ENCODE measurements around the gene AXDND1.
A peak's percentile ranks its signal among the peaks of the same experiment; 100 is the strongest.
"Not testable (repeated sequence)": the region's sequence is repeated elsewhere in the genome, so short reads cannot be mapped to it uniquely, and the experiment has no call there.

Gene AXDND1

GRCh38 chr1:179351281-179351680, 14.5 kb upstream of the AXDND1 start:
- Histone ChIP-seq H2AK5ac (ENCODE audit: low read length) (no peak overlapping the region), H3K79me2 (ENCODE audit: control insufficient read depth, insufficient read depth, low read length) (no peaks in the 10 kb centered on the region), H3K4me1 (ENCODE audit: control insufficient read depth, low read depth, low read length) (no peaks in the 10 kb centered on the region), H3K4me3 (ENCODE audit: low read length) (no peak overlapping the region), H3K4ac (ENCODE audit: low read depth, low read length) (no peak overlapping the region), H3K9ac (ENCODE audit: low read length) (no peak overlapping the region), H3K27me3 (ENCODE audit: insufficient read depth, low read length, poor library complexity) (no peaks in the 10 kb centered on the region), H3K79me1 (ENCODE audit: low read length) (no peaks in the 10 kb centered on the region), H2BK15ac (replicated peaks; ENCODE audit: low read depth) (no peak overlapping the region), H2BK5ac (ENCODE audit: low read length) (no peak overlapping the region), H3K36me3 (ENCODE audit: control insufficient read depth, insufficient read depth, low read length) (no peaks in the 10 kb centered on the region), H2BK120ac (ENCODE audit: low read depth, low read length) (no peak overlapping the region), H4K8ac (ENCODE audit: low read depth, low read length) (no peak overlapping the region), H3K27ac (ENCODE audit: low read depth, low read length) (no peak overlapping the region), H3K56ac (ENCODE audit: low read length) (no peak overlapping the region), H4K5ac (ENCODE audit: low read length) (no peak overlapping the region), H3K23ac (ENCODE audit: low read length) (no peak overlapping the region), H3K18ac (ENCODE audit: low read length) (no peak overlapping the region), H3K4me2 (ENCODE audit: low read length) (no peak overlapping the region)
- DNase-seq: no peak
- no CpG with 5 or more reads among the region's 3 CpGs for WGBS (ENCODE audit: extremely low coverage, insufficient coverage, low lambda C conversion rate)

DNA sequence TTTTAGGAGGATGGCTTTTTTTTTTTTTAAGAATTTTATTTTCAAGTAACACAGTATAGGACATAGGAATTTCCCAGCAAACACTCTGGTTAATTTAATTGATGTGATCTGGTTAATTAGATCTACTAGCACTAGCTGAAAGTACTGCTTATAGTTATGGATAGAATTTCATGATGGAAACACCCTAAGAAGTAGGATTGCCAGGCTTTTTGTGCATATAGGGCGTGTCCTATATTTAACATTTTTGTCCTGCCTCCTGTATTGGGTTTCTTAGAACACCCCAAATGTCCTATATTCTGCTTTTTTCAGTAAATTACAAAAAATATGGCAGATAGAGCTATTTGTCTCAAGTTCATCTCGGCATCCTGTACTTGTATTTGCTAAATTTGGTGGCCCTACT, 13.5 kb upstream of the AXDND1 start:
- Histone ChIP-seq H3K79me1 (ENCODE audit: low read length) (no peaks in the 10 kb centered on the region), H3K18ac (ENCODE audit: low read length) (no peak overlapping the region), H3K27ac (ENCODE audit: low read depth, low read length) (no peak overlapping the region), H3K4ac (ENCODE audit: low read depth, low read length) (no peak overlapping the region), H4K5ac (ENCODE audit: low read length) (no peak overlapping the region), H3K4me1 (ENCODE audit: control insufficient read depth, low read depth, low read length) (no peaks in the 10 kb centered on the region), H4K8ac (ENCODE audit: low read depth, low read length) (no peak overlapping the region), H3K36me3 (ENCODE audit: control insufficient read depth, insufficient read depth, low read length) (no peaks in the 10 kb centered on the region), H3K79me2 (ENCODE audit: control insufficient read depth, insufficient read depth, low read length) (no peaks in the 10 kb centered on the region), H2BK15ac (replicated peaks; ENCODE audit: low read depth) (no peak overlapping the region), H2BK120ac (ENCODE audit: low read depth, low read length) (no peak overlapping the region), H3K4me3 (ENCODE audit: low read length) (no peak overlapping the region), H3K23ac (ENCODE audit: low read length) (no peak overlapping the region), H3K9ac (ENCODE audit: low read length) (no peak overlapping the region), H2BK5ac (ENCODE audit: low read length) (no peak overlapping the region), H3K56ac (ENCODE audit: low read length) (no peak overlapping the region), H3K27me3 (ENCODE audit: insufficient read depth, low read length, poor library complexity) (no peaks in the 10 kb centered on the region), H3K4me2 (ENCODE audit: low read length) (no peak overlapping the region), H2AK5ac (ENCODE audit: low read length) (no peak overlapping the region)
- no CpG with 5 or more reads among the region's 2 CpGs for WGBS (ENCODE audit: extremely low coverage, insufficient coverage, low lambda C conversion rate)
- no peak for DNase-seq

DNA sequence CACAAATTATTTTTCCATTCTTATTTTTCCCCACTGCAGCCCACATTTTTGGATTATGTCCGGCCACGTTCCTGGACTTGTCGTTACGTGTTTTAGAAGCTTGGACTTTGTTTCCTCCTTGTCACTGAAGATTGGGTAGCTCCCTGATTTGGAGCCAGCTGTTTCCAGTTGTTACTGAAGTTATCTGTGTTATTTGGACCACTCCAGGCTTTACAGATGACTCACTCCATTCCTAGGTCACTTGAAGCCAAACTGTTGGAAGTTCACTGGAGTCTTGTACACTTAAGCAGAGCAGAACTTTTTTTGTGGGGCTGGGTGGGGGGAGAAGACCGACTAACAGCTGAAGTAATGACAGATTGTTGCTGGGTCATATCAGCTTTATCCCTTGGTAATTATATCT, 12.2 kb upstream of the AXDND1 start:
- Histone ChIP-seq H4K8ac (ENCODE audit: low read depth, low read length) (no peak overlapping the region), H3K23ac (ENCODE audit: low read length) (no peak overlapping the region), H2BK120ac (ENCODE audit: low read depth, low read length) (no peak overlapping the region), H2BK5ac (ENCODE audit: low read length) (no peak overlapping the region), H3K4ac (ENCODE audit: low read depth, low read length) (no peak overlapping the region), H3K36me3 (ENCODE audit: control insufficient read depth, insufficient read depth, low read length) (no peaks in the 10 kb centered on the region), H3K18ac (ENCODE audit: low read length) (no peak overlapping the region), H3K27ac (ENCODE audit: low read depth, low read length) (no peak overlapping the region), H3K4me1 (ENCODE audit: control insufficient read depth, low read depth, low read length) (no peaks in the 10 kb centered on the region), H3K27me3 (ENCODE audit: insufficient read depth, low read length, poor library complexity) (no peaks in the 10 kb centered on the region), H3K4me2 (ENCODE audit: low read length) (no peak overlapping the region), H2AK5ac (ENCODE audit: low read length) (no peak overlapping the region), H2BK15ac (replicated peaks; ENCODE audit: low read depth) (no peak overlapping the region), H3K79me1 (ENCODE audit: low read length) (no peaks in the 10 kb centered on the region), H3K9ac (ENCODE audit: low read length) (no peak overlapping the region), H4K5ac (ENCODE audit: low read length) (no peak overlapping the region), H3K4me3 (ENCODE audit: low read length) (no peak overlapping the region), H3K56ac (ENCODE audit: low read length) (no peak overlapping the region), H3K79me2 (ENCODE audit: control insufficient read depth, insufficient read depth, low read length) (no peaks in the 10 kb centered on the region)
- no peak for DNase-seq
- no CpG with 5 or more reads among the region's 5 CpGs for WGBS (ENCODE audit: extremely low coverage, insufficient coverage, low lambda C conversion rate)

- not testable (repeated sequence) for DNase-seq; H3K79me2 ChIP-seq (ENCODE audit: control insufficient read depth, insufficient read depth, low read length); H3K56ac ChIP-seq (ENCODE audit: low read length)
These were observed 4.1 kb upstream of the AXDND1 start for GRCh38 chr1:179361631-179362030.

GRCh38 chr1:179366093-179366800, 476 bp downstream of the AXDND1 start:
- no peak for DNase-seq
- Histone ChIP-seq H3K9ac (ENCODE audit: low read length) (peak overlapping the region; percentile 74), H2BK5ac (ENCODE audit: low read length) (no peak overlapping the region), H3K23ac (ENCODE audit: low read length) (no peak overlapping the region), H2BK120ac (ENCODE audit: low read depth, low read length) (no peak overlapping the region), H2AK5ac (ENCODE audit: low read length) (no peak overlapping the region), H3K56ac (ENCODE audit: low read length) (peak overlapping the region; percentile 86), H2BK15ac (replicated peaks; ENCODE audit: low read depth) (no peak overlapping the region), H3K4ac (ENCODE audit: low read depth, low read length) (no peak overlapping the region), H4K5ac (ENCODE audit: low read length) (no peak overlapping the region), H3K18ac (ENCODE audit: low read length) (no peak overlapping the region), H4K8ac (ENCODE audit: low read depth, low read length) (no peak overlapping the region), H3K36me3 (ENCODE audit: control insufficient read depth, insufficient read depth, low read length) (no peaks in the 10 kb centered on the region), H3K27me3 (ENCODE audit: insufficient read depth, low read length, poor library complexity) (no peaks in the 10 kb centered on the region), H3K79me2 (ENCODE audit: control insufficient read depth, insufficient read depth, low read length) (no peaks in the 10 kb centered on the region), H3K79me1 (ENCODE audit: low read length) (no peaks in the 10 kb centered on the region), H3K4me3 (ENCODE audit: low read length) (peak overlapping the region; percentile 93), H3K4me2 (ENCODE audit: low read length) (peak overlapping the region; percentile 70), H3K27ac (ENCODE audit: low read depth, low read length) (no peak overlapping the region), H3K4me1 (ENCODE audit: control insufficient read depth, low read depth, low read length) (no peaks in the 10 kb centered on the region)
- no CpG with 5 or more reads among the region's 28 CpGs for WGBS (ENCODE audit: extremely low coverage, insufficient coverage, low lambda C conversion rate)

More at GRCh38 chr1:179361631-179362030, 4.1 kb upstream of the AXDND1 start:
- H3K4me2 ChIP-seq (ENCODE audit: low read length); H3K79me1 ChIP-seq (ENCODE audit: low read length); H3K9ac ChIP-seq (ENCODE audit: low read length); H3K36me3 ChIP-seq (ENCODE audit: control insufficient read depth, insufficient read depth, low read length); H3K23ac ChIP-seq (ENCODE audit: low read length); H4K5ac ChIP-seq (ENCODE audit: low read length); H3K27ac ChIP-seq (ENCODE audit: low read depth, low read length); H3K4me3 ChIP-seq (ENCODE audit: low read length); H3K4ac ChIP-seq (ENCODE audit: low read depth, low read length); H2AK5ac ChIP-seq (ENCODE audit: low read length); H2BK5ac ChIP-seq (ENCODE audit: low read length); H2BK120ac ChIP-seq (ENCODE audit: low read depth, low read length); H3K27me3 ChIP-seq (ENCODE audit: insufficient read depth, low read length, poor library complexity); H4K8ac ChIP-seq (ENCODE audit: low read depth, low read length); H3K18ac ChIP-seq (ENCODE audit: low read length); H3K4me1 ChIP-seq (ENCODE audit: control insufficient read depth, low read depth, low read length); H2BK15ac ChIP-seq (replicated peaks; ENCODE audit: low read depth): not testable (repeated sequence)
- no CpG with 5 or more reads among the region's 2 CpGs for WGBS (ENCODE audit: extremely low coverage, insufficient coverage, low lambda C conversion rate)

All from mesendoderm (in vitro differentiated cells).